B cell (primary cell): ENCODE results near the gene TOGARAM2.

Source experiments
- CTCF ChIP-seq: fragments of 200-600 bp; IDR thresholded peaks from one replicate; pipeline ENCODE4 v1.8.0; 2022; ENCODE audit warnings: antibody characterized with exemption, mild to moderate bottlenecking
- EZH2 ChIP-seq: IDR thresholded peaks from 2 replicates; pipeline ENCODE4 v1.6.1; 2012; ENCODE audit warnings: borderline replicate concordance, low read depth, mild to moderate bottlenecking, moderate library complexity, low read length; ENCODE audit not compliant: insufficient read depth, poor library complexity, severe bottlenecking

GRCh38 chr2:29000481-29000880, 19.4 kb downstream of the TOGARAM2 start:
- TF ChIP-seq CTCF, result no peak
- no peak for TF ChIP-seq EZH2
